Measurements from ENCODE around the gene ABCF3.
A peak's percentile ranks its signal among the peaks of the same experiment; 100 is the strongest.

ABCF3 gene

DNA sequence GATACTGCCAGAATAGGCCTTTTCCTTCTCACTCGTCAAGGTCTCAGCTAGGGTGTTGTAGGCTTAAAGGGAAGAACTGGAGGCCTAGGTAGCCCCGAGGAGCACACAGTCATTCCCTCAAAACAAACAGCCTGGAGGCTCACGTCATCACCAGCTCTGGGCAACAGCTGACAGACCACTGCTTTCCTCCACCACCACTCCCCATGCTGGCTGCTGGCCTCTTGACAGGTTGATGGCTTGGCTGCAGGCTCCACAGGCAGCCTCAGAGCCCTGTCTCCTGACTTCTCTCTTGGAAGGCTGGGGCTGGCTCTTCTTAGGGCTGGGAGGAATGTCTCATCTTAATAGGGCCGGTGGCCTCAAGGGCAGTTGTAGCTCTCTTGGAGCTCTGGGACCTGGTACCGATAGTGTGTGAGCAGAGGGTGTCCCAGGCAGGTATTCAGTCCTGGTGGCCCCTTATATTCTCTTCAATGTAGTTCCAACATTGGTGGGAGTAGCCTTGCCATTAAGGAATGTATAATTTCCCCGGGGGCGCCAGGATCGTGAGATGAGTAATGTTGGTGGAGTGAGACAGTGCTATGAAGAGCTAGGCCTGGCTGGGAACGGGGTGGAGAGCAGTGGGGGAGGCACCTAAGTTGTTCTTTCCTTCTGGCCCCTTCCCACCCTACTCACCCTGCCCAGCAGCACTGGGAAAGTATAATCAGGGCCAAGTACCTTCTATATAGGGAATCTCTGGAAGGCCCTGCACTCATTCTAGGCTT lies 17.5 kb upstream of the ABCF3 start:
- no peak for DNase-seq

- DNase-seq: no peak
These were observed 15.8 kb upstream of the ABCF3 start for GRCh38 chr3:184169896-184170875.

- DNase-seq: no peak
These were observed 14.4 kb upstream of the ABCF3 start for GRCh38 chr3:184171562-184171961.

- DNase-seq: no peak
These were observed 13.2 kb upstream of the ABCF3 start for GRCh38 chr3:184172681-184173373.

GRCh38 chr3:184173374-184173722 lies 12.7 kb upstream of the ABCF3 start:
- DNase-seq: no peak

GRCh38 chr3:184174284-184174645 lies 11.7 kb upstream of the ABCF3 start:
- no peak for DNase-seq

GRCh38 chr3:184174646-184175492 lies 11.1 kb upstream of the ABCF3 start, which contains the start of gene AP2M1:
TSS of gene AP2M1 (plus strand) at chr3:184174855. CDS start at chr3:184176994, 2,139 bp downstream.
- peak; percentile 99 for DNase-seq

DNA sequence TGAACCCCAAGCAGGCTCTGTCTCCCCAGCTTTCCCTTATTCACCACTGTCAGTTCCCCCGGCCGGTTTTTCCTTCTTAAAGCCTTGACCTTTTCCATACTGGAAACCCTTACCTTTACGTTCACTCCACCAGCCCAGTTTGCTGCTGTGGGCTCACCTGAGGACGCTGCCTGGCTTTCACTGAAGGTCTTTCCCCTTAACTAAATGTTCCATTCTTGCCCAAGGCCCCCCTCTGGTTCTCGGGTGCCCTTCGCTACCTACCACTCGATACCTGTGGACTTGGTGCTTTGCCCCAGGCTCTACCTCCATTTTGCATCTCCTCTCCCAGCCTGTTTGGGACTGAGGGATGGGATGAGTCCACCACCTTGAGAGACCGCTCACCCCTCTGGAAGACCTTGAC lies 10.5 kb upstream of the ABCF3 start:
- DNase-seq: peak; percentile 35

DNA sequence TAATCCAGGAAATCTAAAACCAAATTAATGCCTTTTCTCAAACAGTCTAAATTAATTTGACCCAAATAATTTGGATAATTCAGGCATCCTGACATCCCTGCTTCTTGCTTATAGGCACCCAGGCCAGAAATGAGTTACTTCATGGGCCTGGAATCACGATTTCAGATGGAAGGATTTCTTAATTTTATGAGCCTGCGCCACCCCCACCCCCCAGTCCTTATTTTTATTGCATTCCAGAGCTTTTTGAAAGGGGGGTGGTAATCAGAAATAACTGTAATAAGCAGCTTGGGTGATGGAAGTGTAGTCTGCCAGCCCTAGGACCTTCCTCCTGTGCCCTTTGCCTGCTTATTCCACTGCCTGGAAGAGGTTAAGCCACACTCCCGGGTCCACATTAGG lies 10.0 kb upstream of the ABCF3 start:
- DNase-seq: no peak

DNA sequence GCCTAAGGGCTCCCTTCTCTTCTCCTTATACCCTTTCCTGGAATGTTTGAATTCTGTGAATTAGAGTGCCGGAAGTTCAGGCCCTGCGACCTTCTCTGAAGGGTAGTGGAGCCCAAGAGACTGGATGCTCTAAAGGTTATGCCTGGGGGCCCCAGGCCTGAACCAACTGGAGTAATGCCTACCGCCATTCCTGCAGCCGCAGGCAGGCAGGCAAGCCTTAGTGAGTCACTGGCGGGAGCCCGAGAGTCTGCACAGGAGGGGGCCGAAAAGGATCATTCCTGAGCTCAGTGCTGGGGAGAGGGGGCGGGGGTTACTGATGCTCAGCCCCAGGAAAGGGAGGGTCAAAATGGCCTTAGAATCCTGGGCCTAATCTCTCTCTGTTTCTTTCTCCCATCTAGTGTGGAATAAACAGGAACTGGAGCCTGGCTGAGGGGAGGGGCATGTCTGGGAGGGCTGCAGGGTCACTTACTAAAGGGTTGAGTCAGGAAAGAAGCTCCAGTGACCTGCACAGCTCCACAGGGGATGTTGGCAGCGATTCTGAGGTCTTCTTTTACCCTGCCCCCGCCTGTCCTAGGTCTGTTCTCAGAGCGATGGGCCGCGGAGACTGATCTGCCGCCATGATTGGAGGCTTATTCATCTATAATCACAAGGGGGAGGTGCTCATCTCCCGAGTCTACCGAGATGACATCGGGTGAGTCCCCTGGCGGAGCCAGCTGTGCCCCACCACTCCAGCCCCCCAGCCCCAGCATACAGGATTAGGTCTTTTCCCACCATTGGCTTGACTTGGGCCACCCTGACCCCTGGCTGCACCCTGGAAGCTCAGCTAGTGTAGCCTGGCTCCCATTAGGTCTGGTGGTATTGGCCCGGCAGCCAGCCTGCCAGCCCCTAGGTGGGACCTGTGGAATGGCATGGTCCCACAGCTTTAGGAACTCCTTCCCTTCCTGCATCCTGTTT lies 9.3 kb upstream of the ABCF3 start:
- peak; percentile 75 for DNase-seq

GRCh38 chr3:184177331-184177731 lies 8.7 kb upstream of the ABCF3 start:
- DNase-seq: peak; percentile 41

GRCh38 chr3:184177767-184178306 lies 8.2 kb upstream of the ABCF3 start:
- DNase-seq: no peak

DNA sequence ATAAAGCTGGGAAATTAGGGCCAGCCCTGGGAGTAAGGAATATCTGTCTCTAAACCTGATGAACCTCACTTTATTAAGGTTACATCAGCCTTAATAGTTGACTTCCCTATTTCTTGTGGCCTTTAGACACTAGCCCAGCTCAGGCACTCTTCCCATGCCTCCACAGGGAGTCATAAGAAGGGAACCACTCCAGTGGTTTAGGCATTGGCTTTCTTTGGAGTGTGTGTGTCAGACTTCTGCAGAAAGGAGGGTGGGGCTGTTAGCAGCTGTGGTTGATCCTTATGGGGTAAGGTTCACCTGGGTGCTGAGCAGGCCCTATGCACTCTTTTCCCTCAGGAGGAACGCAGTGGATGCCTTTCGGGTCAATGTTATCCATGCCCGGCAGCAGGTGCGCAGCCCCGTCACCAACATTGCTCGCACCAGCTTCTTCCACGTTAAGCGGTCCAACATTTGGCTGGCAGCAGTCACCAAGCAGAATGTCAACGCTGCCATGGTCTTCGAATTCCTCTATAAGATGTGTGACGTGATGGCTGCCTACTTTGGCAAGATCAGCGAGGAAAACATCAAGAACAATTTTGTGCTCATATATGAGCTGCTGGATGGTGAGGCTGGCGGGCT lies 7.4 kb upstream of the ABCF3 start:
- no peak for DNase-seq

GRCh38 chr3:184180165-184180564 lies 5.8 kb upstream of the ABCF3 start:
- DNase-seq: no peak

- no peak for DNase-seq
These were observed 4.4 kb upstream of the ABCF3 start for GRCh38 chr3:184181596-184181995.

DNA sequence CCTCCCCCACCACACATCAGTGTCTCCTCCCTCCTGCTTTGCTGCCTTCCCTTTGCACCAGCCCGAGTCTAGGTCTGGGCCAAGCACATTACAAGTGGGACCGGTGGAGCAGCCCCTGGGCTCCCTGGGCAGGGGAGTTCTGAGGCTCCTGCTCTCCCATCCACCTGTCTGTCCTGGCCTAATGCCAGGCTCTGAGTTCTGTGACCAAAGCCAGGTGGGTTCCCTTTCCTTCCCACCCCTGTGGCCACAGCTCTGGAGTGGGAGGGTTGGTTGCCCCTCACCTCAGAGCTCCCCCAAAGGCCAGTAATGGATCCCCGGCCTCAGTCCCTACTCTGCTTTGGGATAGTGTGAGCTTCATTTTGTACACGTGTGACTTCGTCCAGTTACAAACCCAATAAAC lies 2.3 kb upstream of the ABCF3 start:
- DNase-seq: no peak

GRCh38 chr3:184184546-184185230 lies 1.3 kb upstream of the ABCF3 start:
- DNase-seq: no peak

DNA sequence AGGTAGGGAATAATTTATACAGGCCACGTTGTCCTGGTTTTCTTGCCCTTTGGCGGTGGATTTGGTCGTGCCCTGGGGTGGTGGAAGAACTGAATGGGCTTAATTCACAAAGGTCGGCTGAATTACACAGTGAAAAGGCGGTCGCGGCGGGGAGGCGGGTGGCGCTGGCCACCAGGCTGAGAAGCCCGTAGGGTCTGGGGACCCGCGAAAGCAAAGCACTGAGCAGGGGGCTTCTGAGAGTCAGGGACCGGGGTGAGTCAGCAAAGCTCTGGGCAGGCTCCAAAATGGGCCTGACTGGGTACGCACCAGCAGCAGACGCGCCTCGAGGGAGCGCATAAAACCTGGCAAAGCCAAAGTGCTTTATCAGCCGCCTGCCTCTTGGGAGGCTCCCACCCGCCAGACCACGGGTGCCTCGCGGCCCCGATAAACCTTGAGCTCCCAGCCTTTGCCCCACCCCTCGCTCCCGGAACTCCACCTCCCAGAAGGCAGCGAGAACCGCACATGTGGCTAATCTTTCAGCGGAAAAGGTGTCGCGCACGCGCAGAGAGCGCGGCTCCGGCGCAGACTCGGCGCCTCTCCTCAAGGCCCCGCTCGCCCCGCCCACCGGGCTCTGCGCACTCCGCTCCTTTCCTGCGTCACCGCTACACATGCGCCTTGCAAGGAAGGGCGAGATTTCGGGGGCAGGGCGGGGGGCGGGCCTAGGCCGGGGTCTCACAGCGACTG lies 377 bp upstream of the ABCF3 start:
- peak; percentile 100 for DNase-seq

DNA sequence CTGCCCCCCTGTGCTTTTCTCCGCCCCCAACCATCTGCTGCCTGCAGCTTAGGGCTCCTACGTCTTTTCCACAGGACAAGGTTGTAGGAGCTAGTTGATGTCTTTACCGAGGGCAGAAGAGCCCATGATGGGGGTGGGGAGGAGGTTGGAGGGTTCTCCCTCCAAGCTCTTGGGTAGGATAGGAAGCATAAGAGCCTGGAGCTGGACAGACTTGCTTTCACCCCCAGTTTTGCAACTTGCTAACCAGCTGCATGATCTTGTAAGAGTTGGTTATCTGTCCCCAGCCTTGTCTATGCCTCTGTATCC lies 856 bp downstream of the ABCF3 start:
- no peak for DNase-seq
